Astrocyte (in vitro differentiated cells and primary cell): ENCODE data around the gene SEMA4B. TPM values are rescaled to one million over a fixed set of nuclear protein-coding genes. Genes with fewer than 3 reads are reported as not detected.

Experiments
- DNase-seq: peaks from one replicate; pipeline ENCODE4 v3.0.0-alpha.2; 2010; ENCODE audit warnings: low read depth
- FAIRE-seq: peaks from 2 replicates; lab custom pipeline; 2011; peaks lifted over from hg19 to GRCh38; lab: Jason Lieb, UNC
- H2AFZ ChIP-seq: 2 replicates; pipeline ENCODE4 v1.6.0; 2012; ENCODE audit warnings: low read depth, low read length, inconsistent platforms
- H3K27ac ChIP-seq: 2 replicates; pipeline ENCODE4 v1.5.1; 2011; ENCODE audit warnings: low read depth, low read length, inconsistent platforms
- H3K27me3 ChIP-seq: 2 replicates; pipeline ENCODE4 v1.6.0; 2011; ENCODE audit warnings: low read length, inconsistent platforms; ENCODE audit not compliant: insufficient read depth
- H3K36me3 ChIP-seq: 2 replicates; pipeline ENCODE4 v1.5.1; 2011; ENCODE audit warnings: low read length, inconsistent platforms; ENCODE audit not compliant: insufficient read depth
- H3K4me1 ChIP-seq: 2 replicates; pipeline ENCODE4 v1.5.1; 2011; ENCODE audit warnings: low read length, inconsistent platforms; ENCODE audit not compliant: insufficient read depth
- H3K4me2 ChIP-seq: 2 replicates; pipeline ENCODE4 v1.6.0; 2012; ENCODE audit warnings: low read length, inconsistent platforms
- H3K4me3 ChIP-seq: 2 replicates; pipeline ENCODE4 v1.5.1; 2011; ENCODE audit warnings: low read depth, mild to moderate bottlenecking, low read length, inconsistent platforms; ENCODE audit not compliant: insufficient read depth
- H3K79me2 ChIP-seq: 2 replicates; pipeline ENCODE4 v1.6.0; 2012; ENCODE audit warnings: mild to moderate bottlenecking, low read length, inconsistent platforms; ENCODE audit not compliant: insufficient read depth
- H3K9ac ChIP-seq: 2 replicates; pipeline ENCODE4 v1.6.0; 2012; ENCODE audit warnings: mild to moderate bottlenecking, low read length, inconsistent platforms
- H3K9me3 ChIP-seq: 2 replicates; pipeline ENCODE4 v1.5.1; 2012; ENCODE audit warnings: low read depth, mild to moderate bottlenecking, low read length, inconsistent platforms; ENCODE audit not compliant: insufficient read depth
- H4K20me1 ChIP-seq: 2 replicates; pipeline ENCODE4 v1.6.0; 2012; ENCODE audit warnings: low read length, inconsistent platforms; ENCODE audit not compliant: insufficient read depth
- H3K27ac Mint-ChIP-seq: one replicate; pipeline ENCODE4 v1.8.0; 2021; ENCODE audit warnings: mild to moderate bottlenecking, mixed read lengths; ENCODE audit not compliant: unreplicated experiment
- H3K27me3 Mint-ChIP-seq: one replicate; pipeline ENCODE4 v1.8.0; 2021; ENCODE audit warnings: low read depth, mixed read lengths; ENCODE audit not compliant: unreplicated experiment
- H3K36me3 Mint-ChIP-seq: one replicate; pipeline ENCODE4 v1.8.0; 2021; ENCODE audit warnings: low read depth, mixed read lengths; ENCODE audit not compliant: unreplicated experiment
- H3K4me1 Mint-ChIP-seq: one replicate; pipeline ENCODE4 v1.8.0; 2021; ENCODE audit warnings: low read depth, mixed read lengths; ENCODE audit not compliant: unreplicated experiment
- H3K4me3 Mint-ChIP-seq: one replicate; pipeline ENCODE4 v1.8.0; 2021; ENCODE audit warnings: mild to moderate bottlenecking, moderate library complexity, mixed read lengths; ENCODE audit not compliant: unreplicated experiment
- H3K9me3 Mint-ChIP-seq: one replicate; pipeline ENCODE4 v1.8.0; 2021; ENCODE audit warnings: mild to moderate bottlenecking, mixed read lengths; ENCODE audit not compliant: unreplicated experiment
- EZH2 ChIP-seq: IDR thresholded peaks from 2 replicates; pipeline ENCODE4 v1.6.1; 2012; ENCODE audit warnings: mild to moderate bottlenecking, low read length, inconsistent platforms; ENCODE audit not compliant: insufficient read depth
- total RNA-seq: library from RNA; stranded (reverse); gene quantifications from 2 replicates; pipeline ENCODE4 v1.2.1, GENCODE V29; 2021
- TF ChIP-seq, protein P1 (sequence below): IDR thresholded peaks from 2 replicates; pipeline ENCODE4 v1.5.1; 2011; ENCODE audit warnings: low read depth, mild to moderate bottlenecking, inconsistent platforms, low read length, moderate library complexity; ENCODE audit not compliant: insufficient read depth

SEMA4B gene
- total RNA-seq, 1 donor from 2014 or later: 9.9 TPM

DNA sequence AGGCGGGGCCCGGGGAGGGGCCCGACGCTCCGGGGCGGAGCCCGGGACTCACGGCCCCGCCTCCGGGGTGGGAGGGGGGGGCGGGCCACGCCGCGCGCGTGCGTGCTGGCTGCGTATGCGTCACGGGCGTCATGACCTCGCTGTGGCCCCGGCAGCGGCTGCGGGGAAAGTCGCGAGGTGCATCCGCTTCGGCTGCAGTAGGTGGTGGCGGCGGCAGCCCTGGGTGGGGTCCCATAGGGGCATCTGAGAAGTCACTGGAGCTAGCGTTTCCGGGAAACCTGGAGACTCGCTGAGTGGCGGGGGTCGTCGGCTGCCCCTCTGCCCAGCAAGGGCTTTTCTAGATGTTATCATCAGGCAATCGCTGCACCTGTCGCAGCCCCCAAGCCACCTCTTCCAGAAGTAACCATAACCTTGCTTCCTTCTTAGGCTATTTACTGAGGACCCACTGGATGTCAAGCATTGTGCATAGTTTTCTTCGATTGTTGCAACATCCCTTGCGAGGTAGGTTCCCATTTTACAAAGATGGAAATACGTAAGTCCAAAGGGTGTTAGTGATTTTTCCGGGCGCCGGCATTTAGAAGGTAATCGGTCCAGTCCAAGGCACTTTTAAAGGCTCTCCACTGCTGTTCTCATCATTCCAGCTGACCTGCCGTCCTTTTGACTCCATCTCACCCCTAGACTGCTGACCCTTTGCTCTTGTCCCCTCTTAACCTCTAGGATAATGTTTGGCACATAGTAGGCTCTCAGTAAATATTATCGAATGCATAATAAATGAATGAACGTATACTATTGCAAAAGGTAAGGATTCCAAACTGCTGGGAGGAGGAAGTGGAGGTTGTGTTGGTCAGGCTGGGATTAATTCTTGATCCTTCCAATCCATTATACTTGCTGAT lies 33.2 kb downstream of the SEMA4B start, which contains the start of gene GDPGP1:
Gene GDPGP1, plus strand, starts transcription at position 114 of the 893 bp plus-strand sequence. CDS start 6,700 bp downstream, outside the sequence.
- peak within 1 kb of the TSS; percentile 85 for H3K4me3 ChIP-seq
- H3K4me2 ChIP-seq: peak within 1 kb of the TSS; percentile 95
- Mint-ChIP-seq H3K27me3 (no peaks in the 10 kb centered on the region), H3K27ac (peak within 1 kb of the TSS; percentile 81), H3K9me3 (no peaks in the 10 kb centered on the region), H3K4me3 (peak within 1 kb of the TSS; percentile 89), H3K36me3 (peaks cover 5% of the 10 kb centered on the region), H3K4me1 (peaks cover 9% of the 10 kb centered on the region)
- no peaks in the 10 kb centered on the region for H3K36me3 ChIP-seq
- H2AFZ ChIP-seq: peak within 1 kb of the TSS; percentile 90
- H3K27ac ChIP-seq: peak within 1 kb of the TSS; percentile 80
- peak within 1 kb of the TSS; percentile 91 for H3K9ac ChIP-seq
- peaks cover 21% of the 10 kb centered on the region for H4K20me1 ChIP-seq
- DNase-seq (peak; percentile 12), FAIRE-seq (no peak)
- H3K9me3 ChIP-seq: no peaks in the 10 kb centered on the region
- H3K79me2 ChIP-seq: peaks cover 20% of the 10 kb centered on the region
- H3K27me3 ChIP-seq: no peaks in the 10 kb centered on the region
- peaks cover 9% of the 10 kb centered on the region for H3K4me1 ChIP-seq
- TF ChIP-seq, protein P1, sequence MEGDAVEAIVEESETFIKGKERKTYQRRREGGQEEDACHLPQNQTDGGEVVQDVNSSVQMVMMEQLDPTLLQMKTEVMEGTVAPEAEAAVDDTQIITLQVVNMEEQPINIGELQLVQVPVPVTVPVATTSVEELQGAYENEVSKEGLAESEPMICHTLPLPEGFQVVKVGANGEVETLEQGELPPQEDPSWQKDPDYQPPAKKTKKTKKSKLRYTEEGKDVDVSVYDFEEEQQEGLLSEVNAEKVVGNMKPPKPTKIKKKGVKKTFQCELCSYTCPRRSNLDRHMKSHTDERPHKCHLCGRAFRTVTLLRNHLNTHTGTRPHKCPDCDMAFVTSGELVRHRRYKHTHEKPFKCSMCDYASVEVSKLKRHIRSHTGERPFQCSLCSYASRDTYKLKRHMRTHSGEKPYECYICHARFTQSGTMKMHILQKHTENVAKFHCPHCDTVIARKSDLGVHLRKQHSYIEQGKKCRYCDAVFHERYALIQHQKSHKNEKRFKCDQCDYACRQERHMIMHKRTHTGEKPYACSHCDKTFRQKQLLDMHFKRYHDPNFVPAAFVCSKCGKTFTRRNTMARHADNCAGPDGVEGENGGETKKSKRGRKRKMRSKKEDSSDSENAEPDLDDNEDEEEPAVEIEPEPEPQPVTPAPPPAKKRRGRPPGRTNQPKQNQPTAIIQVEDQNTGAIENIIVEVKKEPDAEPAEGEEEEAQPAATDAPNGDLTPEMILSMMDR: no peak
- TF ChIP-seq EZH2: no peak

DNA sequence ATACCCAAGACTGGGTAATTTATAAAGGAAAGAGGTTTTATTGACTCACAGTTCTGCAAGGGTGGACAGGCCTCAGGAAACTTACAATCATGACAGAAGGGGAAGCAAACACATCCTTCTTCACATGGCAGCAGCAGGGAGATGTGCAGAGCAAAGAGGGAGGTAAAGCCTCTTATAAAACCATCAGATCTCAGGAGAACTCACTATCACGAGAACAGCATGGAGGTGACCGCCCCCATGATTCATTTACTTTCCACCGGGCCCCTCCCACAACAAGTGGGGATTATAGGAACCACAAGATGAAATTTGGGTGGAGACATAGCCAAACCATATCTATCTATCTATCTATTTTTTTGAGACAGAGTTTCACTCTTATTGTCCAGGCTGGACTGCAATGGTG lies 38.2 kb downstream of the SEMA4B start:
- H3K4me1 ChIP-seq: peaks cover 3% of the 10 kb centered on the region
- H3K36me3 Mint-ChIP-seq: no peaks in the 10 kb centered on the region
- H3K4me1 Mint-ChIP-seq: peaks cover 4% of the 10 kb centered on the region
- H3K4me2 ChIP-seq: no peak overlapping the region
- TF ChIP-seq, protein P1: no peak
- no peaks in the 10 kb centered on the region for H3K9me3 Mint-ChIP-seq
- H4K20me1 ChIP-seq: no peaks in the 10 kb centered on the region
- FAIRE-seq: no peak
- H3K79me2 ChIP-seq: no peaks in the 10 kb centered on the region
- H3K4me3 Mint-ChIP-seq: no peak overlapping the region
- no peak overlapping the region for H3K4me3 ChIP-seq
- no peak overlapping the region for H3K27ac Mint-ChIP-seq
- H3K9ac ChIP-seq: no peak overlapping the region
- H2AFZ ChIP-seq: no peak overlapping the region
- H3K27me3 ChIP-seq: no peaks in the 10 kb centered on the region
- DNase-seq: no peak
- no peaks in the 10 kb centered on the region for H3K36me3 ChIP-seq
- H3K27me3 Mint-ChIP-seq: no peaks in the 10 kb centered on the region
- no peak overlapping the region for H3K27ac ChIP-seq
- H3K9me3 ChIP-seq: no peaks in the 10 kb centered on the region

DNA sequence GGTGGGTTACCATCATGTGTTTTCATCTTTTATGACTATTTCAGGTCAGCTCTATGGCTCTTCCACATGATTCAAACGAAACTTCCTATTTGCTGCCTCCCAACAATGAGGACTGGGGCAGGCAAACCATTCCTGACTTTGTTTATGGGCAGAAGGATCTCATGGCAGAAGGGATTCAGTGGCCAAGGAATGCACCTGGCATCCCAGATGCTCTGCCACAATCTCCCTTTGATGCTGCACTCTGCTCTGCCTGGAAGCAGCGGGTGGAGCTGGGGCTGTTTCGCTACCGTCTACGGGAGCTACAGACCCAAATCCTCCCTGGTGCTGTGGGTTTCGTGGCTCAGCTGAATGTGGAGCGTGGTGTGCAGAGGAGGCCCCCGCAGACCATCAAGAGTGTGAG lies 39.7 kb downstream of the SEMA4B start:
- Histone ChIP-seq H4K20me1 (no peaks in the 10 kb centered on the region), H3K9ac (no peak overlapping the region), H3K9me3 (no peaks in the 10 kb centered on the region), H3K4me3 (no peak overlapping the region), H2AFZ (no peak overlapping the region), H3K27me3 (no peaks in the 10 kb centered on the region), H3K36me3 (no peaks in the 10 kb centered on the region), H3K4me1 (no peaks in the 10 kb centered on the region), H3K79me2 (no peaks in the 10 kb centered on the region), H3K4me2 (no peak overlapping the region), H3K27ac (no peak overlapping the region)
- TF ChIP-seq, protein P1: no peak
- TF ChIP-seq EZH2: no peak
- no peaks in the 10 kb centered on the region for H3K27me3 Mint-ChIP-seq
- no peaks in the 10 kb centered on the region for H3K9me3 Mint-ChIP-seq
- H3K36me3 Mint-ChIP-seq: no peaks in the 10 kb centered on the region
- no peak overlapping the region for H3K4me3 Mint-ChIP-seq
- H3K27ac Mint-ChIP-seq: no peak overlapping the region
- DNase-seq (no peak), FAIRE-seq (no peak)
- H3K4me1 Mint-ChIP-seq: no peaks in the 10 kb centered on the region
